Activated T-cell treated with anti-CD3 and anti-CD28 coated beads for 1 hour (primary cell): ENCODE measurements around the gene ATXN7L1.
"Not testable (repeated sequence)": the region's sequence is repeated elsewhere in the genome, so short reads cannot be mapped to it uniquely, and the experiment has no call there.

Experiments
- DNase-seq: peaks from one replicate; pipeline ENCODE4 v3.0.0-alpha.2; 2020; ENCODE audit warnings: low read depth

The ATXN7L1 gene

DNA sequence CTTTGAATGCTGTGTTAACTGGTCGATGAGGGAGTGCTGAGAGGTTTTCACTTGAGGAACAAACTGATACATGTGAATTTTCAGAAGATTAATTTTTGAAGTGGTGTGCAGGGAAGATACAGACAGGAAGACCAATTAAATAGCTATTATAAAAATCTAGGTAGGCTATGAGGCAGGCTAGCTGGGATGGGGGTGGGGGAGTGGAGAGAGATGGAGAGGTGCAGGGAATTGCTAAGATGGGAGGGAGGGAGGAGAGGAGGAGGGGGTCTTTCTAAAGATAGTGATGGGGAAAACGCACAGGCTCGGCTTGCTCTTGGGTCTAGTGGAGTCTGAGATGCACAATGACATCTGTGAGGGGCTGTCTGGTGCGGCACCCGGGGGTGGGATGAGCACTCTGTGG, 15.2 kb downstream of the ATXN7L1 start:
- DNase-seq = no peak

DNA sequence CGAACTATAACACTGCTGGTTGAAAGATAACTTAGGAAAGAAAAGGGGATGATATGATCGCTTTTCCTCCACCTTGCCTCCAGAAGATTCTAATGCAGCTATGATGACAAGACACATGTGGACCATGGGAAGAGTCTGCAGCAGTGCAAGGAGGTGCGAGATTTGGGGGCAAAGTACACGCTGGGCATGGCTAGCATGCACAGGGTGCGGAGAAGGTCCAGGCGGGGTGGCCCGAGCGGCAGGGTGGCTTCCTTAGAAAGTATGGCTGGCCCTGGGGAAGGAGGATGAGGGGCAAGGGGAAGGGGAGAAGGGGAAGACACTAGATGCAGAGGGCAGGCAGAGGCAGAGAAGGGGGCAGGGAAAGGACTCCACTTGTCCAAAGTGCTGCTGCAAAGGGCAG, 15.6 kb downstream of the ATXN7L1 start:
- DNase-seq = no peak

DNA sequence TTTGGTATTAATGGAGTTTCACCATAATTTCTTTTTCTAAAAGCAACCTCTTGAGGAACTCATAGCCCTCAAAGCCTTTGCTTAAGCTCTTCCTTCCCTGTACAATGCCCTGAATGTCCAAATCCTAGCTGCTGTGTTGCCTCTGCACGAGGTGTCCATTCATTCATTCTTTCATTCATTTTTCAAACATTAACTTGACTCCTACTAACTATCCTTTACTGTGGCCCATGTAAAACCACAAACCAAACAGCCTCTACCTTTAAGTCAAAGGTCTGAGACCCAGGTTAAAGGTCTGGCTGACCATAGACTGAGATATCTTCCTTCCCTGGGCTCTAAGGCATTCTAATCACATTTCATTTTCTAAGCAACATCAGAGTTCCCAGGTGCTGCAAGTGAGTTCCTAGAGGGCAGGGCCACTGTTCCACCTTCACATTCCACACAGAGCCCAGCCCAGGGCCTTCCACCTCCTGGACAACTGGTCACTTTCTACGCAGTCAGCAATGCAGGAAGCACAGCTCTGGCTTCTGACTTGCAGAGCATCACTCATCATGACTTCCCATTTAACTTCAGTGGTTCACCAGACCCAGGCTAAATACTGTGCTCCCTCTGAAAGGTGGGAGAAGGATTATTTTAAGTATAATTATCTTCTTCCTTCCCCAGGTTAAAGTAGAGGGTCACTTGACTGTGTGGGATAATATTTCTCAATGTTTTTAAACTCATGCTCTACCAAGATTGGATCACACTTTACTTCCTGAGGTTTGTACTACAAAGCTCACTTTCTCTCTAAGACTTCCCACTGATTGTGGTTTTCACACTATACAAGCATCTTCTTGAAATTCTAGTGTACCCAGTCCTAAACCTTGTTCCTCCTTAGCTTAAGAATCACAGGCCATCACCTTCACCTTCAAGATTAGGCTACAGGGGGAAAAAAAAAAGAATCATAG, 19.1 kb downstream of the ATXN7L1 start:
- no peak for DNase-seq

DNA sequence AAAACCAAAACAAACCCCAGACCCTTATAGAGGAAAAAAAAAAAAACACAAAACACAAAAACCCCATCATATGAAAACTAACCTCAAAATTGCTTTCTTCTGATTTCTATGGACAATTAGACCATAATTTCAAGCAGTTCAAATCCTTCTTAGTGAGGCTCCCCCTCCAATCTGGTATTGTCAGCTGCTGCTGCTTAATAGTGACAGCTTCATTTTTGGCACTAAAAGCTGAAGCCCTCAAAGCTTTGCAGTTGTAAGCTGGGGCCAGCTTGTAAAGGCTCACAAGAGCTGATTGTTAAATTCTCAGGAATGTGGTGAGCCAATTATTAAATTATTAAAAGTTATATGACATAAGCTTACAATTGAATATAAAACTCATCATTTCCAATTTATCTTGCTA, 21.9 kb downstream of the ATXN7L1 start:
- DNase-seq = no peak

DNA sequence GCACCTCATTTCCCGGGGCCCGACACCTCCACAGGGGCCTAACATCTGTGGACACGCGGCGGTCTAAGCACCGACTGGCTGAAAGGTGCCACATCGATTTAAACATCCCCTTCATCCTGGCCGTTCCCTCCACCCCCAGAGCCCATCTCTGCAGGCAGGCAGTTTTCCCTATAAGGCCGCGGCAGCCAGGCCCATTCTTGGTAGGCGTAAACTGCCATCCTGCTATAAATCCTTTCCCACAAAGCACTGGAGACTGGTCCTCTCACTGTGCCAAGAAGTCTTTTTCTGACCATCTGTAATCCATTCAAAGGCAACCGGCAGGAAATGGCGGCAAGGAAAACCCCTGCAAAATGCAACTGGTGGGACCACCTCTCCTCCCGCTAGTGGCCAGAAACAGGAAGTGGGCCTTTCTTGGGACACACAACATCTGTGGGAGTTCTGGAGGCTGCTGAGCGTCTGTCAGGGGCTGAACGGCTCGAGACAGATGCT, 22.4 kb downstream of the ATXN7L1 start:
- DNase-seq = no peak

DNA sequence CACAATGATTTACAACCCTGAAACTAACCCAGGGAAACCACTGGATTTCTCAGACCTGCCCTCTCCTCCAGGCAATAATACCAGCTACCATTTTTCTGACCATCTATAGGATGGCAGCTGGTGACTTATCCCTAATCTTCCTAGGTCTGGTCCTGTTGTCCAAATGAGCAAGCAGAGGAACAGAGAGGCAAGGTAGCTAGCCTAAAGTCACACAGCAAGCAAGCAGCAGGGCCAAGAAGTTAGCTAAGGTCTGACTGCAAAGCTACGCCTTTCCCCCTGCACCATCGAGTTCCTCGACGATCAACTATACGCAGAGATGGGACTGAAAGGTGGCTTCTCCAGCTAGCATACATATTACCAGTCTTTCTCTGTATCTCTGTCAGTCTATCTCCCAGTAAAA, 25.3 kb downstream of the ATXN7L1 start:
- no peak for DNase-seq

DNA sequence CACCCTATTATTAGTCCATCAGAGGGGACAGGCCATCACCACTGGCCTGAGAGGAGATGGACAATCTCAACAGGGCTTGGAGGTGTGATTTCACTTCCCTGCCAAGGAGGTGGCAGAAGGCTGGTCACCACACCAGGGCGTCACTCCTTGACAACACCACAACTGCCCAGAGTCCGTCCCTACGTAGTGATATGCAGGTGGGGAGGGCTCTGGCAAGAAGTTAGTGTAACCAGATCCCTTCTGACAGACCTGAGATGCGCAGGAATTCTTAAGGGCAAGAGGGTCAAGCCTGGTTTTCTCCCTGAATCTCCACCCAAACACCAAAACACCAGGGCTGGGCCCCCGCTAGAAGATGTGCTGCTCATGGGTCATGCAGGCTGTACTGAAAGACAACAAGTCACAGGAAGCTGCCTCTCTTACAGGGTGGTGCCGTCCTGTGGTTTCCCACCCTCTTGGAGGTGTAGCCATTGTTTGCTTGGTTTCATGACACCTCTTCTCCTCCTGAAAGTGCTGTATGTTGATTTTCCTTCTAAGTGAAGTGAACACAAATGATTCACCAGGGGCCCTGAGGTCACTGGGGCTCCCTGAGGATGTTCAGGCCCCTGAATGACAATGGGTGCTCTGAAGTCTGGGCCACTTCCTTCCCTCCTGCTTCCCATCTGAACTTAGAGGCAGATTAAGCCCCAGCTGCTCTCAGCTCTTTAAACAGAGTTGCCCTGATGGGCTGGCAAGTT, 27.1 kb downstream of the ATXN7L1 start:
- DNase-seq = peak; percentile 29

DNA sequence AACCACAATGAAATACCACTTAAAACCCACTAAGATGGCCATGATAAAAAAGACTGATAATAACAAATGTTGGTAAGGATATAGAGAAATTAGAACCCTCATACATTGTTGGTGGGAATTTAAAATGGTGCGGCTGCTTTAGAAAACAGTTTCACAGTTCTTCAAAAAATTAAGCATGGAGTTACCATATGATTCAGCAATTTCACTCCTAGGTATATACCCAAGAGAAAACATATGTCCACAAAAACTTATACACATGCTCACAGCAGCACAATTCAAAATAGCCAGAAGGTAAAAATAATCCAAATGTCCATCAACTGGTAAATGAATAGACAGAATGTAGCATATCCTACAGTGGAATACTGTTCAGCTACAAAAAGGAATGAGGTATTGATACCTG, 30.0 kb downstream of the ATXN7L1 start:
- no peak for DNase-seq

DNA sequence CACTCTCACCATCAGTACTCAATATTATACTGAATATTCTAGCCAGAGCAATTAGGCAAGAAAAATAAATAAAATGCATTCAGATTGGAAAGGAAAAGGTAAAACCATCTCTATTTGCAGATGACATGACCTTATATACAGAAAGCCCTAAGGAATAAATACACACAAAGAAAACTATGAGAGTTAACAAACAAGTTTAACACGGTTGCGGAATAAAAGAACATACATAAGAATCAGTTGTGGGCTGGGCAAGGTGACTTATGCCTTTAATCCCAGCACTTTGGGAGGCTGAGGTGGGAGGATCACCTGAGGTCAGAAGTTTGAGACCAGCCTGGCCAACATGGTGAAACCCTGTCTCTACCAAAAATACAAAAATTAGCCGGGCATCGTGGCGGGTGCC, 31.7 kb downstream of the ATXN7L1 start:
- not testable (repeated sequence) for DNase-seq

DNA sequence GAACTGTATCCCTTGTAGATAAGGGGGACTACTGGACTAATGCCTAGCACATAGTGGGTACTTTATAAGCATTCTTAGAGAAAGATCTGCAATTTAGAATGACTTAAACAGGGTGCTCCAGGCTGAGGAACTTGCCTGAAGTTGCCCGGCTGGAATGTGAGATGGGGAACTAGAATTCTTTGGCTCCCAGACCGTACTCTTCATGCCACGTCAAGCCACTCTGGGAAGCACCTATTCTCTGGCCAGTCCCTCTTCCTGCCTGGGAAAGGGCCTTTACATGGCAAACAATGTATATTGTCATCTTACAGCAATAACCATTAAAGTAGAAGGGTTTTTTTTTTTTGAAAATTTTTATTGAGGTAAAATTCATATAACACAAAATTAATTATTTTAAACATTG, 34.5 kb downstream of the ATXN7L1 start:
- no peak for DNase-seq

DNA sequence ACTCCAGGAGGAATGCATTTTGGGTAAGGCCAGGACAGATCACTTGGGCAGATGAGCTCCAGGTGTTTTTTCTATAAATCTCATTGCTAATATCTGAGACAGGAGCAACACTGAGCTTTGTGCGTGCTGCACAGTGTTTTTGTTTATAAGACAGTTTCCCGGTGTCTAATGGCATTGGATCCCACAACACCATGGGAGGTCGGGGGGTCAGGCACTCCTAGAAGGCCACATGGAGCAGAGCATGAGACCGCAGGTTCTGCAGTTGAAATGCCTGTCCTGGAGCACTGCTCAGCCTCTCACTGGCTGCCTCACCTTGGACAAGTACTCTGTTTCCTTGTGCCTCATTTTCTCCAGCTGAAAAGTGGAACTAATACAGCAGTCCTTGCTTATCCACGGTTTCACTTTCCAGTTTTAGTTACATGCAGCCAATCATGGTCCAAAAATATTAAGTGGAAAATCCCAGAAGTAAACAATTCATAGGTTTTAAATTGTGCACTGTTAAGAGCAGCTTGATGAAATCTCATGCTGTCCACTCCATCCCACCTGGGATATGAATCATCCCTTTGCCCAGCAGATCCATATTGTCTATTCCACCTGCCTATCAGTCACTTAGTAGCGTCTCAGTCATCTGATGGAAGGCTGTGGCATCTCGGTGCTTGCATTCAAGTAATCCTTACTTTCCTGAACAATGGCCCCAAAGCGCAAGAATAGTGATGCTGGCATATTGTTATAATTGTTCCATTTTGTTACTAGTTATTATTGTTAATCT, 35.2 kb downstream of the ATXN7L1 start:
- no peak for DNase-seq

DNA sequence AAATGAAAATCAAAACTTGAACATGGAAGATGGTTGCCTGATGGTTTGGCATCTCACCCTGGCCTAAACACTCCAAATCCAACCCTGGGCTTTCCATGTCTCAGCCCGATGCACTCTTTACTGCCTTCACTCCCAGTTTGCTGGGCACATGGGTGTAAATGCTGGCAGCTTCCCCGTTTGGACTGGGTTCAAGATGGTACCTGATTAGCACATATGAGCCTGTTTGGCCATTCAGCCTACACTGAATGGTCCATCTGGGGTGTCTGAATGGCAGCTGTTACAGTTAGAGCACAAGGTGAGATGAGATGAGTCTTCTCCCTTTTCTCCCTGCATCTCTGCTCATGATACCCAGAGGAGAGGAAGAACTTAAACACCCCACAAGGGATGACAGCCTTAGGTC, 37.1 kb downstream of the ATXN7L1 start:
- no peak for DNase-seq

DNA sequence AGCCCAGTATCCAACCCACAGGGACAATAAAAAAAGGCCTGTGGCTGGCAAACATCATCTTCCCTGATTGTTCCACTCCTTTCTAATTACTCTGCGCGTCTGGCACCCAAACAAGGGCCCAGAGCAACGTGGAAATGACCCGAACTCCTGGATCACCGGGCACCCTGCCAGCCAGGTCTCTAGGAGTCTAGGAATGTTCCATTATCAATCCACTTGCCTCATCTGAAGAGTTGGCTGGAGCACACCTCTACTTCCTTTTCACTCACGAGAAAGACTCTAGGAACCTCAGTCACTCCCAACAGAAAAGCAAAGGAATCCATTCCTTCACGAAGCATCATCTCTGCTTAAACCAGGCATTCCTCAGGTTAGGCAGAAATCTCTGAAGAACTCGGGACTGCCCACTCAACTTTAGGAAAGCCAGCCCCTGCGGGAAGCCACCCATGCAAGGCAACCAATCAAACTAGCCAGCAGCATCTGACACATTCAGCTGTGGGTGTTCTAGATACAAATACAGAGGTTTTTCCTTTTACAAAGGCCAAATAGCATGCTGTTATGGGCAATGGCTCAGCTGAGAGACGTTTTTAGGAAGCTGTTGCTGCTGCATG, 37.7 kb downstream of the ATXN7L1 start:
- DNase-seq = no peak

DNA sequence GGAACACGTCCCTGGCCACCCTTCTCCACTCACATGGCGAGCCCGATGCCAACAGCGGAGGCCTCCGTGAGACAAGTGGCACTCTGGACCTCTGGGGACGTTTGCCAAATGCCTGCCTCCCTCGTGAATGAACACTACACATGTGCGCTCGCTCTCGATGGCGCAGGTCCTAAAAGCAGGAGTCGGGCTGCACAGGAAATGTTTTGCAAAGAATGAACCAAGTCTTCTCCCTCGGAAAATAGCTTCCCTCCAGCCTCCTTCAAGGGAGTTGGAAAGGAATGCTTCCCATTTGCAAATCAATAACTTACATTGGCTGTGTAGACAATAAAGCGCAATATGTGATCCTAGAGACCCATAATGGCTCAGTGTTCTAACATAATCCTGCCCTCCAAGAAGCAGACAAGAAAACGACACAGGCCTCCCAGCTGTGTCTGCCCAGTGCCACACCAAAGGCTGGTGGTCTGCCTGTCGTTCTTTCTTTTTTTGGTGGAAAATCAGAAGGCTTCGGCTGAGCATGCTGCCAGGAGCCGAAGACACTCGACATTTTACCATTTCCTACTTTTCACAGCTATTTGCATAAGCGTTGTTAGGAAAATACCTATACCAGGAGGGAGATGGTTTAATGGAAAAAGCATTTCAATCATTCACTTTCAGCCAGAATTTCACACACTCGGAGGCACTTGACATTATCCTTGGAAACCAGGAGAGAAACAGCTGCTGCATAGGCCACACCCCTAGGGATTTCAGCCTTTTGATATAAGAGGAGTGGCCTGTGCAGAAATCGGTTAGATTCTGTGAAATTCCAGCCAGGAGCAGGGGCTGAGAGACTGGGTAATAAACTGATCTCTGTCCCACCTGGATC, 38.4 kb downstream of the ATXN7L1 start:
- DNase-seq = no peak

DNA sequence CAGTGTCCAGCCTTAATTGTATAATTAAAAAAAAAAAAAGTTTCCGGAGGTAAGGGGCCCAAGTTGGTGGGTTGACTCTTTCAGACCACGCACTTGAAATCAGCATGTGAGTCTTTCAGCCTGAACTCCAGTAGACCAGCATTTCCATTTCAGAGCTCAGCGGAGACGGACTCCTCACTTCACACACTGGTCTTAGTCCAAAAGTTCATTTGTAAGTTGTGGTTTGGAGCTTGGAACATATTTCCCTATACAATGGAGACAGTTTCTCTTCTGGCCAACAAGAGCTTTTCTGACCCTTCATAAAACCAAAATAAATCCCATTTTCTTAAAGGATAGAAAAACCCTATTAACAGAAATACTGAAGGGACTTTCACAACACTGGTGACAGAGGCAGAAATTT, 41.0 kb downstream of the ATXN7L1 start:
- no peak for DNase-seq

DNA sequence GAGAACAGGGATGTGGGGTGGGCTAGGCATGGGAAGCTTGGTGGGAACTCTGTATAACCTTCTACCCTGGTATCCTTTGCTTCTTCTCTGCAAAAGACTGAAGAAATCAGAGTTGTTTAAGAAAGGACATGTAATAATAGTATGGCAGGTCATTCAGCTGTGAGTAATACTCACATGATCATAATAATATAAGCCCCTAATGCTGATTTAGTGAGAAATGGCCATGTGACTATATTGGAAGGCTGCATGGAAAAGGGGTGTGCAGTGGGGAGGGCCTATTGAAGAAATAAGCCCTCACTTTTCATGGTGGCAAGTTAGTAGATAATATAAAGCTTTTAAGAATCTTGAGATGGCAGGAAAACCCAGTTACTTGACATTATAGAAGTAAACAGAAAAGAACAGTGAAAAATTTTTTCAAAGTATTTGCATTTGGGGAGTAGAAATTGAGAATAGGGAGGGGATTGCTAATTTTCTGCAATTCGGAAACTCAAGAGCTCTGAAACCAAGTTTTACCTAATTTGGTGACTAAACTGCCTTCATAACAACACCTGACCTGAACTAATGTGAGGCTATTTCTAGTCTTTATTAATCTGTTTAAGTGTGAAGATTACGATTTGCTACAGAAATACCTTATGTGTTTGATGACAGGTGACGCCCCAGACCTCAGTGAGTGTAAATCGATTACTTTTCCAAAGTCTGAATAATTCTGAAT, 44.4 kb downstream of the ATXN7L1 start:
- no peak for DNase-seq

DNA sequence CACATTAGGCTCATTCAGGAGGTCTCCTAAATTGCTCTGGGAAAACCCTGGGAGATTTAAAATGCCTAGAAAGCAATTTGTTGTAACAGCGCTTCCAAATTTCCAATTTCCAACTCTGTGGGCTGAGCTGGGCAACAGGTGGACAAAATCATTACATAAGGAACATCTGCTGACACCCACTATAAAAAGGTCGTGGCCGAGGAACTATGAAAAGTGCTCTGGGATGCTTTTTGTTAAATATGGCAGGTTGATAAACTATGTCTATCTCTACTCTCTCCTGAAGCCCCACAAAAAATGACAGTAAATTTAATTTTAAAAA, 45.1 kb downstream of the ATXN7L1 start:
- no peak for DNase-seq

DNA sequence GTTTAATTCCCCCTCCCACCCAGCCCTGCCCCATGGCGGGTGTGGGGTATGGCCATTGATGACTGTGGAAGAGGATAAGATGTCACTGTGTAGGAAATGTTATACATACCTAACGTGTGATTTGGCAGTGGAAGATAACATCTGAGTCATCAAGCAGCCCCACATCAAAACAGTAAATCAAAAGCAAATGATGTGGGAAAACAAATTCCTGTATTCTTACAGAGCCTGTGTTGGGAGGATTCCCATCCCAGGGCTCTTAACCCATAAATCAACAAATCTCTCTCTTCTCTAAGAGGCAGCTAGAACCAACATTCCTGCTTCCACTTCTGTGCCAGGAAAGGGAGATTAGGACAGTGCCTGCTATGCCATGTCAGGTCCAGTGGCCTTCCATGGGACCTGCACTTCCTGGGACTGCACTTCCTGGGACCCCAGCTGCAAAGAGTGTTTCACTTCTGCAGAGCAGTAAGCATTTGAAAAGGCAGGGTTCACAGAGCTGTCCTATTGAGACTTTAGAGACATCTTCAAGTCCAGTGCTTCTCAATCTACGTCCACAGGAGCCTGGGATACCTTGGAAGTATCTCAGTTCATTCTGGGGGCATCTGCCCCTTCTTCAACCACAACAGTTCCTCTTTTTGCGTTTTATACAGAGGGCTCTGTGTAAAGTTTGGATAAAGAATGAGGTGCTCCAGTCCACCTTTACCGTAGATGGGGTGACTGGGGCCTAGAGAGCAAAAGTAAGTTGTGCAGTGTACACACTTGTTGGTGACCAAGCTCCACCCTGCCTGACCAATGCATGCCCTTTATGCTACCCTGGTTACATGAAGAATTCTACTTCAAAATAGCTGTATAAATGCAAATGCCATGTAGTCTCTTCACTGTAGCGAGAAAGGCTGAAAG, 45.7 kb downstream of the ATXN7L1 start:
- DNase-seq = no peak

DNA sequence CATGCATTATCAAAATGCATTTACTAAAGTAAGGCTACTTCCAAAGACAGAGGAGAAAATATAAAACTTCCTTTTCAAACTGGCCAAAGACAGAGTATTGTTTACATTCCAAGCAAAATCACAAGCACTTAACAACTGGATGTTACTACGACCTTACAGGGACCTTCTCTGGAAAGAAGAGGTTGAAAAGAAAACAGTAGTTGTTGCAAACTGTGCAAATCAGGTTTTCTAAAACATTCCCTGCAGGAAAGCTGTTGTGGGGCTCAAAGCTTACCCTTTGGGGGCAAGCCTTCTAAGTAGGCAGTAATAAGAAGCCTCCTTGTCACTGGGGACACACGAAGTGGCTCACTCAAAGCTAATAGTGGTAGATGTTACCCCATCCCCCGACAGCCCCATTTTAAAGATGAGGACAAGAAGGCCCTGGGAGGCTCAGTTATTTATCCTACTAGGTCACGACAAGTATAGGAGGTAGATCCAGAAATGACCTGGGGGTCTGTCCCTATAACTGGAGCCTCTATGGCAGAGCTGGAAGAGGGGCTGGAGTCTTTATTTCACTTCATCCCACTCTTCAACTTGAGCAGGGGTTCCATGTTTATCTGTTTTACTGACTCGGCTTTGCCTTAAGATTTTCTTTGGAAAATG, 46.6 kb downstream of the ATXN7L1 start:
- no peak for DNase-seq
